ENCODE results near the gene TMEM250. TPM values are rescaled to one million over a fixed set of nuclear protein-coding genes. Genes with fewer than 3 reads are reported as not detected.

Gene TMEM250
- total RNA-seq, 1 experiment from 2014 or later, result 37.5 TPM

- H3K4me2 ChIP-seq (ENCODE audit: low read length), result no peak overlapping the region
- H3K79me2 ChIP-seq (ENCODE audit: insufficient read depth, low read length), result peaks cover 99% of the 10 kb centered on the region
- H3K9me2 ChIP-seq (ENCODE audit: insufficient read depth), result no peaks in the 10 kb centered on the region
- H4K20me1 ChIP-seq (ENCODE audit: insufficient read depth), result no peaks in the 10 kb centered on the region
- H3K27ac ChIP-seq (ENCODE audit: low read depth, low read length), result no peak overlapping the region
- POLR2A ChIA-PET, result no interaction called here
- no peak for ATAC-seq
- no peaks in the 10 kb centered on the region for H3K9me3 ChIP-seq (ENCODE audit: control insufficient read depth in 1 of 2, insufficient read depth in 1 of 2, low read depth in 1 of 2, low read length in 2 of 2)
- H3K36me3 ChIP-seq (ENCODE audit: control insufficient read depth in 1 of 2, insufficient read depth in 2 of 2, low read length in 2 of 2), result no peaks in the 10 kb centered on the region; a peak in 1 of 4 replicates
- H2AFZ ChIP-seq (ENCODE audit: low read depth, low read length, poor library complexity, severe bottlenecking), result no peak overlapping the region
- TF ChIP-seq JUND (IDR thresholded peaks at IDR 0.05) (no peak), ATF3 (IDR thresholded peaks at IDR 0.05) (no peak)
- intact Hi-C loops (cut with micrococcal nuclease), result no loop called here
- no peak overlapping the region for H3K9ac ChIP-seq (ENCODE audit: low read length)
- no peaks in the 10 kb centered on the region for H3K27me3 ChIP-seq (ENCODE audit: insufficient read depth, low read length)
- RAD21 ChIA-PET (ENCODE audit: low non-redundant PET in 1 of 2, low total read pairs in 2 of 2, uncharacterized antibody in 2 of 2, unreplicated experiment in 2 of 2), result no interaction called here
- DNase-seq (ENCODE audit: low read depth, low spot score), result no peak
- CTCF ChIA-PET, result no interaction called here
- no peak overlapping the region for H3K4me3 ChIP-seq (replicated peaks in 1 of 2; ENCODE audit: low read depth in 1 of 2, low read length in 2 of 2)
- H3K4me1 ChIP-seq (ENCODE audit: control insufficient read depth in 1 of 2, insufficient read depth in 2 of 2, low read length in 2 of 2), result peaks cover 0 to 5% of the 10 kb centered on the region in 2 experiments; a peak in 1 of 4 replicates
- BruUV-seq (replicated peaks), result no TSS peak
These were observed 34.4 kb downstream of the TMEM250 start for GRCh38 chr9:136084063-136084944.

- ChIA-PET CTCF (no interaction called here), RAD21 (ENCODE audit: low non-redundant PET in 1 of 2, low total read pairs in 2 of 2, uncharacterized antibody in 2 of 2, unreplicated experiment in 2 of 2) (no interaction called here), POLR2A (no interaction called here)
- intact Hi-C loops (cut with micrococcal nuclease), result no loop called here
- no peak overlapping the region for H3K4me2 ChIP-seq (ENCODE audit: low read length)
- no peaks in the 10 kb centered on the region; a peak in 1 of 4 replicates for H3K36me3 ChIP-seq (ENCODE audit: control insufficient read depth in 1 of 2, insufficient read depth in 2 of 2, low read length in 2 of 2)
- no peak overlapping the region for H2AFZ ChIP-seq (ENCODE audit: low read depth, low read length, poor library complexity, severe bottlenecking)
- no peak overlapping the region for H3K27ac ChIP-seq (ENCODE audit: low read depth, low read length)
- no peaks in the 10 kb centered on the region for H3K9me2 ChIP-seq (ENCODE audit: insufficient read depth)
- DNase-seq (ENCODE audit: low read depth, low spot score) (no peak), ATAC-seq (no peak)
- H3K4me3 ChIP-seq (replicated peaks in 1 of 2; ENCODE audit: low read depth in 1 of 2, low read length in 2 of 2), result no peak overlapping the region
- peaks cover 99% of the 10 kb centered on the region for H3K79me2 ChIP-seq (ENCODE audit: insufficient read depth, low read length)
- no peaks in the 10 kb centered on the region for H3K9me3 ChIP-seq (ENCODE audit: control insufficient read depth in 1 of 2, insufficient read depth in 1 of 2, low read depth in 1 of 2, low read length in 2 of 2)
- TF ChIP-seq ZNF274 (IDR thresholded peaks at IDR 0.05; ENCODE audit: low read depth, low read length) (no peak), JUND (IDR thresholded peaks at IDR 0.05) (no peak), CBX3 (IDR thresholded peaks at IDR 0.05; ENCODE audit: low read depth) (no peak), POLR2AphosphoS5 (IDR thresholded peaks at IDR 0.05; ENCODE audit: low read depth, low read length) (no peak), SIN3A (IDR thresholded peaks at IDR 0.05; ENCODE audit: low read depth) (no peak), YY1 (IDR thresholded peaks at IDR 0.05; ENCODE audit: extremely low read depth, insufficient replicate concordance, low read depth, low read length) (no peak)
- H3K27me3 ChIP-seq (ENCODE audit: insufficient read depth, low read length), result no peaks in the 10 kb centered on the region
- H3K4me1 ChIP-seq (ENCODE audit: control insufficient read depth in 1 of 2, insufficient read depth in 2 of 2, low read length in 2 of 2), result peaks cover 0 to 5% of the 10 kb centered on the region in 2 experiments; a peak in 1 of 4 replicates
- no peaks in the 10 kb centered on the region for H4K20me1 ChIP-seq (ENCODE audit: insufficient read depth)
- H3K9ac ChIP-seq (ENCODE audit: low read length), result no peak overlapping the region
- no TSS peak for BruUV-seq (replicated peaks)
These were observed 35.1 kb downstream of the TMEM250 start for GRCh38 chr9:136083558-136084062.
